Endothelial cell (in vitro differentiated cells): ENCODE results near the gene ARHGEF6. TPM values are rescaled to one million over a fixed set of nuclear protein-coding genes. Genes with fewer than 3 reads are reported as not detected.

ENCODE experiments used
- DNase-seq: peaks from one replicate; pipeline ENCODE4 v3.0.0; 2021; ENCODE audit warnings: low spot score
- H3K27ac Mint-ChIP-seq: one replicate; pipeline ENCODE4 v1.8.0; 2021; ENCODE audit warnings: mixed read lengths, inconsistent platforms; ENCODE audit not compliant: unreplicated experiment
- H3K27me3 Mint-ChIP-seq: one replicate; pipeline ENCODE4 v1.8.0; 2021; ENCODE audit warnings: mild to moderate bottlenecking, moderate library complexity, mixed read lengths, inconsistent platforms; ENCODE audit not compliant: unreplicated experiment
- H3K36me3 Mint-ChIP-seq: one replicate; pipeline ENCODE4 v1.8.0; 2021; ENCODE audit warnings: mild to moderate bottlenecking, low read depth, mixed read lengths, inconsistent platforms; ENCODE audit not compliant: unreplicated experiment
- H3K4me1 Mint-ChIP-seq: one replicate; pipeline ENCODE4 v1.8.0; 2021; ENCODE audit warnings: mild to moderate bottlenecking, mixed read lengths, inconsistent platforms; ENCODE audit not compliant: unreplicated experiment
- H3K4me3 Mint-ChIP-seq: one replicate; pipeline ENCODE4 v1.8.0; 2021; ENCODE audit warnings: mild to moderate bottlenecking, mixed read lengths, inconsistent platforms; ENCODE audit not compliant: unreplicated experiment
- H3K9me3 Mint-ChIP-seq: one replicate; pipeline ENCODE4 v1.8.0; 2021; ENCODE audit warnings: mixed read lengths, inconsistent platforms; ENCODE audit not compliant: unreplicated experiment
- CTCF ChIP-seq: fragments of 200-600 bp; sonication (generic); IDR thresholded peaks from one replicate; pipeline ENCODE4 v1.5.0; 2021; ENCODE audit warnings: antibody characterized with exemption; ENCODE audit not compliant: unreplicated experiment
- total RNA-seq: library from RNA; stranded (reverse); fragmentation: NEBNext Ultra II Directional; extraction: Animal tissue kit (Norgen Biotek cat#: 25700); gene quantifications from one replicate; pipeline ENCODE4 v1.2.1, GENCODE V29; 2021; ENCODE audit not compliant: unreplicated experiment

ARHGEF6 gene
- total RNA-seq, 1 donor from 2014 or later, result 18.8 TPM

- no peaks in the 10 kb centered on the region for H3K36me3 Mint-ChIP-seq
- no peak overlapping the region for H3K4me3 Mint-ChIP-seq
- no peak for TF ChIP-seq CTCF
- no peaks in the 10 kb centered on the region for H3K4me1 Mint-ChIP-seq
- H3K27me3 Mint-ChIP-seq, result no peaks in the 10 kb centered on the region
- no peak for DNase-seq
- no peak overlapping the region for H3K27ac Mint-ChIP-seq
- H3K9me3 Mint-ChIP-seq, result no peaks in the 10 kb centered on the region
These were observed 137.5 kb downstream of the ARHGEF6 start for GRCh38 chrX:136643243-136643642.

GRCh38 chrX:136639506-136640176, 141.1 kb downstream of the ARHGEF6 start:
- no peaks in the 10 kb centered on the region for H3K27me3 Mint-ChIP-seq
- H3K4me1 Mint-ChIP-seq, result peaks cover 2% of the 10 kb centered on the region
- H3K9me3 Mint-ChIP-seq, result no peaks in the 10 kb centered on the region
- peak overlapping the region; percentile 53 for H3K27ac Mint-ChIP-seq
- no peak overlapping the region for H3K4me3 Mint-ChIP-seq
- H3K36me3 Mint-ChIP-seq, result no peaks in the 10 kb centered on the region
- no peak for TF ChIP-seq CTCF
- DNase-seq, result no peak

- peak; percentile 3 for DNase-seq
- H3K4me1 Mint-ChIP-seq, result peaks cover 2% of the 10 kb centered on the region
- no peaks in the 10 kb centered on the region for H3K9me3 Mint-ChIP-seq
- H3K36me3 Mint-ChIP-seq, result no peaks in the 10 kb centered on the region
- H3K4me3 Mint-ChIP-seq, result no peak overlapping the region
- TF ChIP-seq CTCF, result no peak
- H3K27ac Mint-ChIP-seq, result no peak overlapping the region
- H3K27me3 Mint-ChIP-seq, result no peaks in the 10 kb centered on the region
These were observed 144.6 kb downstream of the ARHGEF6 start for GRCh38 chrX:136636121-136636520.

GRCh38 chrX:136635235-136635634, 145.5 kb downstream of the ARHGEF6 start:
- Mint-ChIP-seq H3K9me3 (no peaks in the 10 kb centered on the region), H3K36me3 (no peaks in the 10 kb centered on the region), H3K27me3 (no peaks in the 10 kb centered on the region), H3K4me1 (peaks cover 2% of the 10 kb centered on the region), H3K27ac (no peak overlapping the region), H3K4me3 (no peak overlapping the region)
- DNase-seq, result no peak
- TF ChIP-seq CTCF, result no peak

GRCh38 chrX:136630881-136631280, 149.9 kb downstream of the ARHGEF6 start:
- peaks cover 5% of the 10 kb centered on the region for H3K27me3 Mint-ChIP-seq
- H3K36me3 Mint-ChIP-seq, result no peaks in the 10 kb centered on the region
- H3K27ac Mint-ChIP-seq, result no peak overlapping the region
- no peak overlapping the region for H3K4me3 Mint-ChIP-seq
- no peaks in the 10 kb centered on the region for H3K9me3 Mint-ChIP-seq
- DNase-seq, result no peak
- no peak for TF ChIP-seq CTCF
- peaks cover 2% of the 10 kb centered on the region for H3K4me1 Mint-ChIP-seq
